Neural progenitor cell (in vitro differentiated cells): ENCODE data around the gene PRPF38B. TPM values are rescaled to one million over a fixed set of nuclear protein-coding genes. Genes with fewer than 3 reads are reported as not detected.
"Not testable (repeated sequence)": the region's sequence is repeated elsewhere in the genome, so short reads cannot be mapped to it uniquely, and the experiment has no call there.

Experiments used
- DNase-seq: peaks from one replicate; pipeline ENCODE4 v3.0.0-alpha.2; 2016; ENCODE audit warnings: low spot score
- H2AFZ ChIP-seq: fragments of 200-600 bp; sonication (generic); replicated peaks from 2 replicates; pipeline ENCODE4 v1.6.1; 2016; ENCODE audit warnings: antibody characterized with exemption
- H3F3A ChIP-seq: fragments of 200-600 bp; sonication (generic); 2 replicates; pipeline ENCODE4 v1.6.1; 2016; ENCODE audit warnings: antibody characterized with exemption, low read depth
- H3K27ac ChIP-seq: fragments of 200-600 bp; sonication (generic); 2 replicates; pipeline ENCODE4 v1.5.1; 2016; ENCODE audit warnings: mild to moderate bottlenecking
- H3K27me3 ChIP-seq: fragments of 200-600 bp; sonication (generic); 2 replicates; pipeline ENCODE4 v1.6.1; 2016; ENCODE audit warnings: mild to moderate bottlenecking, moderate library complexity
- H3K36me3 ChIP-seq: fragments of 200-600 bp; sonication (generic); 2 replicates; pipeline ENCODE4 v1.5.1; 2016
- H3K4me1 ChIP-seq: fragments of 200-600 bp; sonication (generic); 2 replicates; pipeline ENCODE4 v1.6.1; 2016; ENCODE audit warnings: mixed run types
- H3K4me2 ChIP-seq: fragments of 200-600 bp; sonication (generic); 2 replicates; pipeline ENCODE4 v1.6.1; 2016
- H3K4me3 ChIP-seq: fragments of 200-600 bp; sonication (generic); 2 replicates; pipeline ENCODE4 v1.5.1; 2016
- H3K79me2 ChIP-seq: fragments of 200-600 bp; sonication (generic); 2 replicates; pipeline ENCODE4 v1.6.1; 2016; ENCODE audit warnings: low read depth
- H3K9ac ChIP-seq: fragments of 200-600 bp; sonication (generic); 2 replicates; pipeline ENCODE4 v1.6.1; 2016
- H3K9me3 ChIP-seq: fragments of 200-600 bp; sonication (generic); 2 replicates; pipeline ENCODE4 v1.5.1; 2016; ENCODE audit warnings: low read depth
- H4K20me1 ChIP-seq: fragments of 200-600 bp; sonication (generic); 2 replicates; pipeline ENCODE4 v1.6.1; 2016; ENCODE audit warnings: low read depth
- H3K27ac Mint-ChIP-seq: 3 replicates; pipeline ENCODE4 v1.8.0; 2021; ENCODE audit warnings: mixed read lengths
- H3K27me3 Mint-ChIP-seq: 2 replicates; pipeline ENCODE4 v1.8.0; 2022; ENCODE audit warnings: low read depth, mild to moderate bottlenecking, inconsistent platforms, moderate library complexity, mixed read lengths; ENCODE audit not compliant: insufficient read depth
- H3K36me3 Mint-ChIP-seq: 3 replicates; pipeline ENCODE4 v1.8.0; 2021; ENCODE audit warnings: mixed read lengths
- H3K4me1 Mint-ChIP-seq: 3 replicates; pipeline ENCODE4 v1.8.0; 2021; ENCODE audit warnings: mixed read lengths
- H3K4me3 Mint-ChIP-seq: 3 replicates; pipeline ENCODE4 v1.8.0; 2021; ENCODE audit warnings: mild to moderate bottlenecking, moderate library complexity, mixed read lengths
- H3K9me3 Mint-ChIP-seq: 3 replicates; pipeline ENCODE4 v1.8.0; 2020; ENCODE audit warnings: mixed read lengths
- CTCF ChIP-seq: fragments of 200-600 bp; sonication (generic); IDR thresholded peaks from 2 replicates; pipeline ENCODE4 v1.5.1; 2017; ENCODE audit warnings: antibody characterized with exemption, mild to moderate bottlenecking
- EZH2 ChIP-seq: fragments of 200-600 bp; sonication (generic); IDR thresholded peaks from 2 replicates; pipeline ENCODE4 v1.6.1; 2017; ENCODE audit warnings: antibody characterized with exemption, mild to moderate bottlenecking, moderate library complexity
- EZH2phosphoT487 ChIP-seq: fragments of 200-600 bp; sonication (generic); IDR thresholded peaks from 2 replicates; pipeline ENCODE4 v1.6.1; 2017; ENCODE audit warnings: antibody characterized with exemption
- total RNA-seq: library from RNA; depleted of rRNA; stranded (reverse); fragments of >200 nt; gene quantifications from 2 replicates; pipeline ENCODE4 v1.2.3, GENCODE V29; 2015; ENCODE audit warnings: low replicate concordance

The PRPF38B gene
- total RNA-seq, 1 donor from 2014 or later: 40.7 TPM

- H3K4me3 ChIP-seq: no peak overlapping the region
- Mint-ChIP-seq H3K36me3 (no peaks in the 10 kb centered on the region), H3K4me3 (no peak overlapping the region), H3K27me3 (peaks cover 12% of the 10 kb centered on the region), H3K4me1 (no peaks in the 10 kb centered on the region), H3K9me3 (peaks cover 1% of the 10 kb centered on the region), H3K27ac (no peak overlapping the region)
- no peak for TF ChIP-seq CTCF
- peaks cover 33% of the 10 kb centered on the region for H3K27me3 ChIP-seq
- H3K9me3 ChIP-seq: no peaks in the 10 kb centered on the region
- no peak overlapping the region for H3K4me2 ChIP-seq
- H2AFZ ChIP-seq: no peak overlapping the region
- H3K36me3 ChIP-seq: no peaks in the 10 kb centered on the region
- DNase-seq: no peak
- H3K27ac ChIP-seq: no peak overlapping the region
- H3K9ac ChIP-seq: no peak overlapping the region
- no peaks in the 10 kb centered on the region for H4K20me1 ChIP-seq
- no peaks in the 10 kb centered on the region for H3K4me1 ChIP-seq
- H3K79me2 ChIP-seq: no peaks in the 10 kb centered on the region
- peaks cover 7% of the 10 kb centered on the region for H3F3A ChIP-seq
These were observed 27.0 kb upstream of the PRPF38B start for GRCh38 chr1:108665067-108665466.

GRCh38 chr1:108665771-108666170 is 26.3 kb upstream of the PRPF38B start:
- Mint-ChIP-seq H3K9me3 (peaks cover 1% of the 10 kb centered on the region), H3K27ac (no peak overlapping the region)
- no peak overlapping the region for H2AFZ ChIP-seq

GRCh38 chr1:108667422-108667821 is 24.7 kb upstream of the PRPF38B start:
- H3K9me3 Mint-ChIP-seq, H3K4me1 Mint-ChIP-seq, H4K20me1 ChIP-seq, H3K79me2 ChIP-seq, H2AFZ ChIP-seq, H3K27ac Mint-ChIP-seq, H3K9me3 ChIP-seq, H3K27me3 ChIP-seq, H3K4me2 ChIP-seq, H3K4me3 Mint-ChIP-seq, H3K36me3 ChIP-seq, H3K4me1 ChIP-seq, H3F3A ChIP-seq, DNase-seq, H3K4me3 ChIP-seq, H3K27ac ChIP-seq, H3K36me3 Mint-ChIP-seq, H3K27me3 Mint-ChIP-seq, H3K9ac ChIP-seq: not testable (repeated sequence)

More at GRCh38 chr1:108665771-108666170, 26.3 kb upstream of the PRPF38B start:
- H3K27me3 ChIP-seq: peaks cover 26% of the 10 kb centered on the region
- H3K4me3 Mint-ChIP-seq: no peak overlapping the region
- H3K79me2 ChIP-seq: no peaks in the 10 kb centered on the region
- TF ChIP-seq EZH2phosphoT487 (no peak), CTCF (no peak), EZH2 (no peak)
- no peaks in the 10 kb centered on the region for H4K20me1 ChIP-seq
- peaks cover 8% of the 10 kb centered on the region for H3K27me3 Mint-ChIP-seq
- H3K36me3 ChIP-seq: no peaks in the 10 kb centered on the region
- H3K36me3 Mint-ChIP-seq: no peaks in the 10 kb centered on the region
- no peak overlapping the region for H3K9ac ChIP-seq
- no peaks in the 10 kb centered on the region for H3K4me1 ChIP-seq
- no peaks in the 10 kb centered on the region for H3K9me3 ChIP-seq
- H3K4me1 Mint-ChIP-seq: no peaks in the 10 kb centered on the region
- DNase-seq: no peak
- peaks cover 3% of the 10 kb centered on the region for H3F3A ChIP-seq
- no peak overlapping the region for H3K4me3 ChIP-seq
- H3K27ac ChIP-seq: no peak overlapping the region
- no peak overlapping the region for H3K4me2 ChIP-seq

GRCh38 chr1:108668777-108669176 is 23.3 kb upstream of the PRPF38B start:
- no peak overlapping the region for H3K9ac ChIP-seq
- H3K36me3 Mint-ChIP-seq: no peaks in the 10 kb centered on the region
- DNase-seq: no peak
- H3K9me3 ChIP-seq: no peaks in the 10 kb centered on the region
- peaks cover 4% of the 10 kb centered on the region for H3K9me3 Mint-ChIP-seq
- no peaks in the 10 kb centered on the region for H3K4me1 Mint-ChIP-seq
- no peak overlapping the region for H3K27ac ChIP-seq
- H3K27me3 ChIP-seq: no peaks in the 10 kb centered on the region
- no peak overlapping the region for H2AFZ ChIP-seq
- H3K4me3 ChIP-seq: no peak overlapping the region
- H3K4me2 ChIP-seq: no peak overlapping the region
- no peaks in the 10 kb centered on the region for H3K36me3 ChIP-seq
- TF ChIP-seq EZH2phosphoT487: no peak
- no peak for TF ChIP-seq CTCF
- no peak for TF ChIP-seq EZH2
- H4K20me1 ChIP-seq: no peaks in the 10 kb centered on the region
- no peak overlapping the region for H3K27ac Mint-ChIP-seq
- peaks cover 2% of the 10 kb centered on the region for H3K27me3 Mint-ChIP-seq
- H3K79me2 ChIP-seq: no peaks in the 10 kb centered on the region
- H3K4me1 ChIP-seq: no peaks in the 10 kb centered on the region
- no peaks in the 10 kb centered on the region for H3F3A ChIP-seq
- H3K4me3 Mint-ChIP-seq: no peak overlapping the region
